Chondrocyte (in vitro differentiated cells): ENCODE data around the gene METTL8. TPM values are rescaled to one million over a fixed set of nuclear protein-coding genes. Genes with fewer than 3 reads are reported as not detected.
"Not testable (repeated sequence)": the region's sequence is repeated elsewhere in the genome, so short reads cannot be mapped to it uniquely, and the experiment has no call there.

Source experiments
- DNase-seq: peaks from one replicate; pipeline ENCODE4 v3.0.0; 2021; ENCODE audit warnings: mixed read lengths, low spot score
- H3K27ac Mint-ChIP-seq: one replicate; pipeline ENCODE4 v1.8.0; 2021; ENCODE audit warnings: mild to moderate bottlenecking, moderate library complexity, mixed read lengths; ENCODE audit not compliant: unreplicated experiment
- H3K27me3 Mint-ChIP-seq: 2 replicates; pipeline ENCODE4 v1.8.0; 2021; ENCODE audit warnings: low read depth, mixed read lengths
- H3K36me3 Mint-ChIP-seq: 2 replicates; pipeline ENCODE4 v1.8.0; 2021; ENCODE audit warnings: low read depth, mixed read lengths
- H3K4me1 Mint-ChIP-seq: 2 replicates; pipeline ENCODE4 v1.8.0; 2021; ENCODE audit warnings: low read depth, mild to moderate bottlenecking, mixed read lengths
- H3K4me3 Mint-ChIP-seq: one replicate; pipeline ENCODE4 v1.8.0; 2021; ENCODE audit warnings: mild to moderate bottlenecking, moderate library complexity, mixed read lengths; ENCODE audit not compliant: unreplicated experiment
- H3K9me3 Mint-ChIP-seq: 2 replicates; pipeline ENCODE4 v1.8.0; 2021; ENCODE audit warnings: low read depth, mixed read lengths
- CTCF ChIP-seq: fragments of 200-600 bp; sonication (generic); IDR thresholded peaks from 2 replicates; pipeline ENCODE4 v1.5.0; 2021; ENCODE audit warnings: antibody characterized with exemption, mild to moderate bottlenecking, moderate library complexity
- total RNA-seq: library from RNA; stranded (reverse); gene quantifications from 3 replicates; pipeline ENCODE4 v1.2.1, GENCODE V29; 2021

Gene METTL8
- total RNA-seq, 1 donor from 2014 or later: 24.0 TPM

- Mint-ChIP-seq H3K27ac (no peak overlapping the region), H3K9me3 (no peaks in the 10 kb centered on the region), H3K27me3 (no peaks in the 10 kb centered on the region), H3K4me3 (no peak overlapping the region), H3K4me1 (peaks cover 18% of the 10 kb centered on the region), H3K36me3 (peaks cover 6% of the 10 kb centered on the region)
- no peak for TF ChIP-seq CTCF
- DNase-seq: no peak
Measured at GRCh38 chr2:171386627-171387026, 47.2 kb downstream of the METTL8 start.

- TF ChIP-seq CTCF: no peak
- Mint-ChIP-seq H3K36me3 (peaks cover 18% of the 10 kb centered on the region), H3K9me3 (peaks cover 27% of the 10 kb centered on the region), H3K27ac (no peak overlapping the region), H3K4me1 (no peaks in the 10 kb centered on the region), H3K4me3 (no peak overlapping the region), H3K27me3 (no peaks in the 10 kb centered on the region)
- no peak for DNase-seq
Measured at GRCh38 chr2:171383134-171383533, 50.7 kb downstream of the METTL8 start.

- H3K27me3 Mint-ChIP-seq, H3K4me3 Mint-ChIP-seq, H3K27ac Mint-ChIP-seq, DNase-seq, H3K4me1 Mint-ChIP-seq: not testable (repeated sequence)
- Mint-ChIP-seq H3K9me3 (peaks cover 36% of the 10 kb centered on the region), H3K36me3 (peaks cover 21% of the 10 kb centered on the region)
Measured at GRCh38 chr2:171382175-171382574, 51.6 kb downstream of the METTL8 start.

GRCh38 chr2:171377852-171378251, 55.9 kb downstream of the METTL8 start:
- not testable (repeated sequence) for H3K4me1 Mint-ChIP-seq, H3K27me3 Mint-ChIP-seq, H3K27ac Mint-ChIP-seq, DNase-seq, H3K4me3 Mint-ChIP-seq
- peaks cover 58% of the 10 kb centered on the region for H3K9me3 Mint-ChIP-seq
- H3K36me3 Mint-ChIP-seq: peaks cover 27% of the 10 kb centered on the region

GRCh38 chr2:171367692-171368091, 66.1 kb downstream of the METTL8 start:
- H3K9me3 Mint-ChIP-seq: peaks cover 13% of the 10 kb centered on the region
- H3K4me1 Mint-ChIP-seq: no peaks in the 10 kb centered on the region
- peaks cover 12% of the 10 kb centered on the region for H3K36me3 Mint-ChIP-seq
- no peak for TF ChIP-seq CTCF
- no peak overlapping the region for H3K27ac Mint-ChIP-seq
- H3K27me3 Mint-ChIP-seq: no peaks in the 10 kb centered on the region
- H3K4me3 Mint-ChIP-seq: no peak overlapping the region
- no peak for DNase-seq

- no peaks in the 10 kb centered on the region for H3K4me1 Mint-ChIP-seq
- no peak overlapping the region for H3K27ac Mint-ChIP-seq
- H3K4me3 Mint-ChIP-seq: no peak overlapping the region
- no peak for DNase-seq
- H3K27me3 Mint-ChIP-seq: no peaks in the 10 kb centered on the region
- peaks cover 16% of the 10 kb centered on the region for H3K9me3 Mint-ChIP-seq
- H3K36me3 Mint-ChIP-seq: peaks cover 12% of the 10 kb centered on the region
- TF ChIP-seq CTCF: no peak
Measured at GRCh38 chr2:171365778-171366177, 68.0 kb downstream of the METTL8 start.
